ENCODE measurements around the gene IFI44.

IFI44 gene, protein sequence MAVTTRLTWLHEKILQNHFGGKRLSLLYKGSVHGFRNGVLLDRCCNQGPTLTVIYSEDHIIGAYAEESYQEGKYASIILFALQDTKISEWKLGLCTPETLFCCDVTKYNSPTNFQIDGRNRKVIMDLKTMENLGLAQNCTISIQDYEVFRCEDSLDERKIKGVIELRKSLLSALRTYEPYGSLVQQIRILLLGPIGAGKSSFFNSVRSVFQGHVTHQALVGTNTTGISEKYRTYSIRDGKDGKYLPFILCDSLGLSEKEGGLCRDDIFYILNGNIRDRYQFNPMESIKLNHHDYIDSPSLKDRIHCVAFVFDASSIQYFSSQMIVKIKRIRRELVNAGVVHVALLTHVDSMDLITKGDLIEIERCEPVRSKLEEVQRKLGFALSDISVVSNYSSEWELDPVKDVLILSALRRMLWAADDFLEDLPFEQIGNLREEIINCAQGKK

DNA sequence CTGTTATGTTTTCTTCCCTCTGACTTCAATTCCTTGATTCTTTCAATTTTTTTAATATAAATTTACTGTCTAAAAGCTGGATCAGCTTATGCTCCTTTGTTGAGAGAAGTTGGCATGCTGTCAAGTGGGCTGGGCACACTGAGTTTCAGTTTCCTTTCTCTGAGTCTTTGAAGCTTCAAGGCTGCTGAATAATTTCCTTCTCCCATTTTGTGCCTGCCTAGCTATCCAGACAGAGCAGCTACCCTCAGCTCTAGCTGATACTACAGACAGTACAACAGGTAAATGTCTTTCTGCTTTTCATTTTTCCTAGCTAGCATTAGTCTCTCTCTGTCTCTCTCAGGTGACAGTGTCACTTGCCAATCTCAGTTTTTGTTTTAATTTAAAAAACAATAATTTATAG, at the start of gene IFI44:
IFI44 (plus strand) TSS at position 204 of the 400 bp plus-strand sequence. CDS start 365 bp downstream, outside the sequence.
- DNase-seq, result peak; percentile 84

DNA sequence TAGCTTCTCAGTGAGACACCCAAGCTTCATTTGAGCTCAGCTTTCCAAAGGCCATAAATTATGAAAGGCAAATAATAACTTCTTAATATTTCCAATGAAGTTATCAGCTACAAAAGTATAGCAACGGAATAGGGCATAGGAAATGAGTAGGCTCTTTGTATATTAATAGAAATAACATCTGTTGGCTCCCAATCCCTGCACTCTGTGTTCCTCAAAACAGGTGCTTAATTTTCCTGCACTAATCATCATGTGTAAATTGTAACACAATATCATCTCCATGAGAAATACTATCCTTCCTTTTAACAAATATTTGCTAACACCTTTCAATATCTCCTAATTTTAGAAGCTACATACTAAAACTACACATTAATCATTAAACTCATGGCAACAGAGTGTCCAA, 48.6 kb upstream of the IFI44 start:
- no peak for DNase-seq

DNA sequence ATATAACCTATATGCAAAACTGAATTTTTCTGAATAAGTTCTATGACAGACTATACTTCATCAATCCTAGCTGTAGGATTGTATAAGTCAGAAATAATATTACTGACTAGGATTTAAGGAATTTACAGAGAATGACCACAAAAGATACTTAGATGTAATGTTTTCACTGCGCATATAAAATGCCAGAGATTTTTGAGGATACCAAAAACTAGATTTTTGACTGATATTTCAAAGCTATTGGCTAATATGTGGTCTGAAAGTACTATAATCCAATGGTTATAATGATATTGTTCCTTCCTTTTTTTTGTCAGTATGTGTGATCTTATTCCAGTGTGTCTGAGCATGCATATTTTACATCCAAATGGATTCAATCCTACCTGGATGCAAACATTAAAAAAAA, 46.4 kb upstream of the IFI44 start:
- peak; percentile 74 for DNase-seq

DNA sequence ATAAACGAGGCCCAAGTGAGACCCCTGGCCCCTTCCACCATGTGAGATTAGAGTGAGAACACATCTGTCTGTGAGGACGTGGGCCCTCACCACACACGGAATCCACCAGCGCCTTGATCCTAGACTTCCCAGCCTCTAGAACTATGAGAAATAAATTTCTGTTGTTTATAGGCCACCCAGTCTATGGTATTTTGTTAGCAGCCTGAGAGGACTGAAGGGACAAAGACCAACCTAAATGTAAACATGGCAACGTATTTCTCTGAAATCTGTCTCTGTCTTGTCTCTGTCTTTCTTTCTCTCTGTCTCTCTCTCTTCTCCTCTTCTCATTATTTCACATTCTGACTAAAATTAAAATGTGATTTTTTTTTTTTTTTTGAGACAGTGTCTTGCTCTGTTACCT, 45.0 kb upstream of the IFI44 start:
- DNase-seq, result no peak

DNA sequence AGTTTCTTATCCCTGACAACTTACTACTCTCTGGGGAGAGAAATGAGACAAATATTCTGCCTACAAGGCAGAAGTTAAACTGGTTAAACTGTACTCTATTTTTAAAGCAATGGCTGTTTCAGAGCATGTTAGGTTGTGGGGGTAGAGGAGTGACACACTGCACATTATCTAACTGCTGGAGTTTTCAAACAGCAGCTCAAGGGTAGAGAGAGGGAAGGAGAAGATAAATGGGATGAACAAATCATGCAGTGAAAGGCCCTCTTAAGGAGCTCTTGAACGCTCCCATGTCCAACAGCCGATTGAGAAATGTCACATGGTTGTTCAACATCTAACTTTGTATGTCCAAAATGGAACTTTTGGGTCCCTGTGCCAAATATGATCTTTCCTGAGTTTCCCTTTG, 43.4 kb upstream of the IFI44 start:
- DNase-seq, result no peak

DNA sequence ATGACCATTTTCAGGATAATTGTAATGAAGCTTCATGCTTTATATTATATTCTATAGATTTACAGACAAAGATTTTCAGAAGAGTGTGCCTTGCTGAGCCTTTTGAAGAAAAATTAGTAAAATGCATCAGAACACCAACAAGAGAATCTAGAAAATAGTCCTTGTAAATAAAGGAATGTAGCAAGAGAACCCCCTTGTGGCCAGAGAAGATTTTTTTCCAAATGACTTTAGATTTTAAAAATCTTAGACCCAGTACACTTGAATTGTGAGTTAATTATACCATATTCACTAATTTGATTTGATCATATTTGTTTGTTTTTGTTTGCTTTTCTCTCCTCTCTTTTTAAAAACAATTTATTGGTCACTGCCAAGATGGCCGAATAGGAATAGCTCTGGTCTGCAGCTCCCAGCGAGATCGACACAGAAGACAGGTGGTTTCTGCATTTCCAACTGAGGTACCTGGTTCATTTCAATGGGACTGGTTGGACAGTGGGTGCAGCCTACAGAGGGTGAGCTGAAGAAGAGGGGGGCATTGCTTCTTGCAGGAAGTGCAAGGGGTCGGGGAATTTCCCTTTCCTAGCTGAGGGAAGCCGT, 42.2 kb upstream of the IFI44 start:
- DNase-seq, result peak; percentile 41

DNA sequence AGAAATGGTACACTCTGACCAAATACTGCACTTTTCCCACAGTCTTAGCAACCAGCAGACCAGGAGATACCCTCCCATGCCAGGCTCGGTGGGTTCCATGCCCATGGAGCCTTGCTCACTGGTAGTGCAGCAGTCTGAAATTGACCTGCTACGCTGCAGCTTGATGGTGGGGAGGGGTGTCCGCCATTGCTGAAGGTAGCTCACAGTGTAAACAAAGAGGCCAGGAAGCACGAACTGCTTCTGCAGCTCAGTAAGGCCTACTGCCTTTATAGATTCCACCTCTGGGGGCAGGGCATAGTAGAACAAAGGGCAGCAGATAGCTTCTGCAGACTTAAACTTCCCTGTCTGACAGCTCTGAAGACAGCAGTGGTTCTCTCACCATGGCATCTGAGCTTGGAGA, 41.7 kb upstream of the IFI44 start:
- no peak for DNase-seq

DNA sequence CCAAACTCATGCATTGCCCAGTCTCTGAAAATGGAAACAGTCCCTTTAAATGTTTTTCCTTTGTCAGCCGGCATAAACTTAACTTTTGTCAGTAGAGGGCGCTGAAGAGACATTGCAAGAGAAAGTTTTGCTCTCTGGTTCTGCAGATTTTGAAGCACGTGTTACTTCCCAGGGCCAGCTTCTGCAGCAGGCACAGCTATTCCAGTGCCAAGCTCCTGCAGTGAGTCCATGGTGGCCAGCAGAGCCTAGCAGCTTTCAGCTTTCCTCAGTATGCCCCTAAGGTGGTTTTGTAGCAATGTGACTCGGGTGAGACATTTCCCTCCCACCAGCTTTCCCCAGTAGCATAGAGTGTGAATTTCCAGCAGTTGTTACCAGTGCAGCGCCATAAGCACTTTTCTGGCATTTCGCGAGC, 32.0 kb upstream of the IFI44 start:
- DNase-seq, result peak; percentile 83

DNA sequence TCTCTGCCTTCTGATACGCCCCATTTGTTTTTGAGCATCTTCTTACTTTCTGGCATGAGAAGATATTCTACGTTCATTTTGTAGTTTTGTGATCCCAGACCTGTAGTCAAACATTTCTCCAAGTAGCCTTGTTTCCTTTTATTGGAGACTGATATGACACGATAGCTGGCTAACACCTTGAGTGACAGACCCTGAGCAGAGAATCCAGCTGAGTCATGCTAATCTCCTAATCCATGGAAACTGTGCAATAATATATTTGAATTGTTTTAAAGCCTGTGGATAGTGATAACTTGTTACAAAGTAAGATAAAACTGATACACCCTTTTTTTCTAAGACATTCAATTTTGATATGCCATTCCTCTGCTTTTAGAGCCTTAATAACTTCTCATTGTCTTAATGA, 30.6 kb upstream of the IFI44 start:
- no peak for DNase-seq

DNA sequence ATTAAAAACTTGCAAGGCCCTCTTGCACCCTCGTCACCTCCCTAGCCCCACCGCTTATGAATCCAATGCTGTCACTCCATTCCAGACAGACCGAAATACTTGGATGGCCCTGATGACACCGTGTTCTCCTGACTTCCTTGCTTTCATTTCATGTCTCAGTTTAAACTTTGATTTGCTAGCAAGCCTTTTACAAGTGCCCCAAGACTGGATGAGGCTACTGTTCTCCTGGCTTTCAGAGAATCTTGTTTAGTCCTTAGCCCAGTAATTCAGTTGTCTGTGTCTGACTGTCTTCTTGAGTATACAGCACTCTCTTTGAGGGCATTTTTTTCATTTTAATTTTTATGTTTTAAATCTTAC, 30.2 kb upstream of the IFI44 start:
- DNase-seq, result no peak

DNA sequence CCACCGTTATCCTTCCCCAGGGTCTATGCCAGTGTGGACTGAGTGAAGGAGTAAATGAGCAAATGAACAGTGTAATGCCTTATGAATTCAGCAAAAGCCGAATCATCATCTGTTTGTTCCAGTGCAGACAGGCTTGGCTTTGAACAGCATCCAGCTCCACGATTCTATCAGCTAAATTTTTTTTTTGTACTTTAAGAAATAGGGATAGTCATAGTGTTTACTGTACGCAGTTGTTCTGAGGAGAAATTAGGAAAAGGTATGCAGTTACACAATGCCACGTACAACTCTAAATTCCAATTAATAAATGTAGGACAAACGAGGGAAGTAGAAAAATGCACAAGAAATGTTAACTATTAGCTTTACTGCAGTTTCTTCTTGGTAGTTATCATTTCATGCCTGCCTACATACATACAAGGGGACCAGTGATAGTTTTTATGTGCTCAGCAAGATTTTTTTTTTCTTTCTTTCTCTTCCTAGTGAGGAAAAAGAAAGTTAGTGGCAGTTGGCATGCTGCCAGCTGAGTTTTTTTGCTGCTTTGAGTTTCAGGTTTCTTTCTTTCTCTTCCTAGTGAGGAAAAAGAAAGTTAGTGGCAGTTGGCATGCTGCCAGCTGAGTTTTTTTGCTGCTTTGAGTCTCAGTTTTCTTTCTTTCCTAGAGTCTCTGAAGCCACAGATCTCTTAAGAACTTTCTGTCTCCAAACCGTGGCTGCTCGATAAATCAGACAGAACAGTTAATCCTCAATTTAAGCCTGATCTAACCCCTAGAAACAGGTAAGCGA, 29.6 kb upstream of the IFI44 start, which contains the start of gene IFI44L:
IFI44L (plus strand) TSS at position 646 of the 777 bp plus-strand sequence. CDS start 7,468 bp downstream, outside the sequence.
- peak; percentile 72 for DNase-seq

DNA sequence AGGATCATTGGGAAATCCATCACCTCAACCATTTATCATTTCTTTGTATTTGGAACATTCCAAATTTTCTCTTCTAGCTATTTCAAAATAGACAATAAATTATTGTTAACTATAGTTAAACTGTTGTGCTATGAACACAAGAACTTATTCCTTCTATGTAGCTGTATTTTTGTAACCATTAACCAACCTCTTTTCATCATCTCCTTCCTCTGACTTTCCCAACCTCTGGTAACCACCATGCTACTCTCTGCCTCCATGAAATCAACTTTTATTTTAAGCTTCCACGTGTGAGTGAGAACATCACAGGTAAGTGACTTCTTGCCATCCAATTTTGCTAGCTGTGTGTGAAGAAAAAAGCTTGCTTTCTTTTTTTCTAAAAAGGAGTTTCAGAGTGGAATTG, 29.0 kb upstream of the IFI44 start:
- DNase-seq, result no peak

DNA sequence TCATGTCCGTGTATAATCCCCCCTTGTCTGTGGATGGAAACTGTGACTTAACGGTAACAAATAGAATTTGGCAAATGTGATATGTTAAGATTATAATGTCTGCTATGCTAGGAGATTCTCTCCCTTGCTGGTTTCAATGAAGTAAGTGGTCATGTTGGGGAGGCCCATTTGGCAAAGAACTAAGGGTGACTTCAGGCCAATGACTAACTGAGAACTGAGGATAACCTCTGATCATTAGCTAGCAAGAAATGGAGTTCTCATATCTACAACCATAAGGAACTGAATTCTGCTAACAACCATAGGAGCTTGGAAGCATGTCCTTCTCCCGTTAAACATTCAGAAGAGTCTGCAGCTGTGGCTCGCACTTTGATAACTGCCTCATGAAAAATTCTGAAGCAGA, 27.1 kb upstream of the IFI44 start:
- no peak for DNase-seq

DNA sequence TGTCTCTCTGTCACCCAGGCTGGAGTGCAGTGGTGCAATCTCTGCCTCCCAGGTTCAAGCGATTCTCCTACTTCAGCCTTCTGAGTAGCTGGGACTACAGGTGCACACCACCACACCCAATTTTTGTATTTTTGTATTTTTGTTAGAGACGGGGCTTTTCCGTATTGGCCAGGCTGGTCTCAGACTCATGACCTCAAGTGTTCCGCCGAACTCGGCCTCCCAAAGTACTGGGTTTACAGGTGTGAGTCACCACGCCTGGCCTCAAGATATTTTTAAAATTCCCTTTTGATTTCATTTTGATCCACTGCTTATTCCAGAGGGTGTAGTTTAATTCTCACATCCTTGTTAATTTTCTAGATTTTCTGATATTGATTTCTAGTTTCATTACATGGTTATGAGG, 25.6 kb upstream of the IFI44 start:
- DNase-seq, result no peak

DNA sequence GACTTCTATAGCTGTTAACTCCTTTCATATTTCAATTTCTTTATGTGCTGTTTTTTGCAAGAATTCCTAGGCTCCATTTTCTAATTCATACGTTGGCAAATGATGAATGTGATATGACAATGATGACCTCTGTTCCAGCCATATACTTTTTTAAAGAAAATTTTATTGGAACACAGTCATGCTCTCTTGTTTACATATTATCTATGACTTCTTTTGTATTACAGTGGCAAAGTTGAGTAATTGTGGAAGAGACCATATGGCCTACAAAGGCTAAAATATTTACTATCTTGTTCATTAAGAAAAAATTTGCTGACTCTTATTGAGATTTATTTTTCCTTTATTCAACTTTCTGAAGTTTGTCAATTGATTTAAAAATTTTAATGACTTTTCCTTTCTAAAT, 22.3 kb upstream of the IFI44 start:
- DNase-seq, result no peak

DNA sequence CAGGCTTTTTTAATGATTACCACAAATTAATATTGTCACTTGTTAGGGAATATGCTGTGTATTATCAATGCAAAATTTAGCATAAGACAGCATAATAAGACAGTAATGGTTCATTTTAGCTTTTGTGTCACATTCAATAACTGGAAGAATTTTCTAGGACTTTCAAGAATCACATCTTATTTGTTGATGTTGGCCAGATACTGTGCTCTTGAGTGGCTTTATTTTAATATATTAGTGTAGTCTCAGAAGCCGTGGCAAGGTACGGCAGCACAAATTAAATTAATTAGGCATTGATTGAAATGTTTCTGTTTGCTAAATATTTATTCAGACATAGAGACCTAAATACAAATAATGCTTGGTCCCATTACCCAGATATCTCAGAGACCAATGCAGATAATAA, 19.0 kb upstream of the IFI44 start:
- DNase-seq, result no peak

DNA sequence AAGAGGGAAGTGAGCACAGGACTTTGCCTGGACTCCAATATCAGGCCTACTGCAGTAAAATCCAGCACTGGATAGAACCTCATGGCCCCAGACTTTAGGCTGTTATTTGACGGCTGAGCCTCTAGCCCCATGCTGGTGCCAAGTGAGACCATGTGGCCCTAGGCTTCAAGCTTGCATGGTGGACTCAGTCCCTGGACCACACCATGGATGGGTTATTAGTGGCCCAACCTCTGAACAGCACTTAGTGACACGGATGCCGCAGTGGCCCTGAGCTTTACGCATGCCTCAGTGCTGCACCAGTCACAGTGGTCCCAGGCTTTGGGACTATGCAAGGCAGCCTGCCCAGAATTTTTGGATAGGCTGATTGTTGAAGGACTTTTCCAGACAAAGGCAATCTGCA, 16.4 kb upstream of the IFI44 start:
- no peak for DNase-seq

DNA sequence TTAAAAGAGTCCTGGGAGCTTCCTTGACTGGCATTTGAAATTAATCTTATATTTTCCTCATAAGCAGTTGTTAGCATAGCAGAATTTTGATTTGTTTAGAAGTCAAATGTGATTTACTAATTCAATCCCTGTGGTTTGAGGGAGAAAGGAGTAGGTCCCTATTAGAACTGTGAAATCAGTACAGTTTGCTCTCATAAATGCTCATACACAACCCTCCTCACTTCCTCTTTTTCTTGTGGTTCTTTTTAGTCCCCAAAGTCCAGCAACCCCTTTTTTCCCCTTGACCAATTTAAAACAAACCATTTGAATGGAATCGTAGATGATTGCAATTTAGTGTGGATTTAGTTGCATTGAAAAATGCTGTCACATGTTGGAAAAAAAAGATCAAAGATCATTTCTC, 9.2 kb upstream of the IFI44 start:
- DNase-seq, result no peak

DNA sequence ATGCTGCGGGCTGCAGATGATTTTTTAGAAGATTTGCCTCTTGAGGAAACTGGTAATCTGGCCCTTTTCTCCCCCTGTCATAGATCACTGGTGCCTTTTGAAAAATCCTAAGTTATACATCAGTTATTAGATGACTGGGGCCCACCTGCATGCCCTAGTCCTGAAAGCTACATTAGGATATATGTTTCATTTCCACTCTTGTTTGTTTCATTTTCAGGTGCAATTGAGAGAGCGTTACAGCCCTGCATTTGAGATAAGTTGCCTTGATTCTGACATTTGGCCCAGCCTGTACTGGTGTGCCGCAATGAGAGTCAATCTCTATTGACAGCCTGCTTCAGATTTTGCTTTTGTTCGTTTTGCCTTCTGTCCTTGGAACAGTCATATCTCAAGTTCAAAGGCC, 8.1 kb upstream of the IFI44 start:
- no peak for DNase-seq

DNA sequence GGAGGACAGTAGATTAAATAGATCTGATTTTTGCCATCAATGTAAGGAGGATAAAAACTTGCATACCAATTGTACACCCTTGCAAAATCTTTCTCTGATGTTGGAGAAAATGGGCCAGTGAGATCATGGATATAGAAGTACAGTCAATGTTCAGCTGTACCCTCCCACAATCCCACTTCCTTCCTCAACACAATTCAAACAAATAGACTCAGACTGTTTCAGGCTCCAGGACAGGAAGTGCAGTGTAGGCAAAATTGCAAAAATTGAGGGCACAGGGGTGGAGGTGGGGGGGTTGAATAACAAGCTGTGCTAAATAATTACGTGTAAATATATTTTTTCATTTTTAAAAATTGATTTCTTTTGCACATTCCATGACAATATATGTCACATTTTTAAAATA, 3.9 kb upstream of the IFI44 start:
- DNase-seq, result no peak

DNA sequence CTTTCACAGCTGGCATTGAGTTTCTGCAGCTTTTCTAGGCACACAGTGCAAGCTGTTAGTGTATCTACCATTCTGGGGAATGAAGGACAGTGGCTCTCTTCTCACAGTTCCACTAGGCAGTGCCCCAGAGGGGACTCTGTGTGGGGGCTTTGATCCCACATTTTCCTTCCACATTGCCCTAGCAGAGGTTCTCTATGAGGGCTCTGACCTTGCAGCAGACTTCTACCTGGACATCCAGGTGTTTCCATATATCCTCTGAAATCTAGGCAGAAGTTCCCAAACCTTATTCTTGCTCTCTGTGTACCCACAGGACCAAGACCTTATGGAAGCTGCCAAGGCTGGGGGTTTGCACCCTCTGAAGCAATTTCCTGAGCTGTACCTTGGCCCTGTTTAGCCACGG, 2.4 kb upstream of the IFI44 start:
- DNase-seq, result no peak

DNA sequence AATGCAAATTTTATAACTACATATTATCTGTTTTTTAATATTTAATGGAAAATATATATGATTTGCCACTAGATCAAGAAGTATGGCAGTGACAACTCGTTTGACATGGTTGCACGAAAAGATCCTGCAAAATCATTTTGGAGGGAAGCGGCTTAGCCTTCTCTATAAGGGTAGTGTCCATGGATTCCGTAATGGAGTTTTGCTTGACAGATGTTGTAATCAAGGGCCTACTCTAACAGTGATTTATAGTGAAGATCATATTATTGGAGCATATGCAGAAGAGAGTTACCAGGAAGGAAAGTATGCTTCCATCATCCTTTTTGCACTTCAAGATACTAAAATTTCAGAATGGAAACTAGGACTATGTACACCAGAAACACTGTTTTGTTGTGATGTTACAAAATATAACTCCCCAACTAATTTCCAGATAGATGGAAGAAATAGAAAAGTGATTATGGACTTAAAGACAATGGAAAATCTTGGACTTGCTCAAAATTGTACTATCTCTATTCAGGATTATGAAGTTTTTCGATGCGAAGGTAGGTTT, 556 bp downstream of the IFI44 start:
- DNase-seq, result peak; percentile 22

DNA sequence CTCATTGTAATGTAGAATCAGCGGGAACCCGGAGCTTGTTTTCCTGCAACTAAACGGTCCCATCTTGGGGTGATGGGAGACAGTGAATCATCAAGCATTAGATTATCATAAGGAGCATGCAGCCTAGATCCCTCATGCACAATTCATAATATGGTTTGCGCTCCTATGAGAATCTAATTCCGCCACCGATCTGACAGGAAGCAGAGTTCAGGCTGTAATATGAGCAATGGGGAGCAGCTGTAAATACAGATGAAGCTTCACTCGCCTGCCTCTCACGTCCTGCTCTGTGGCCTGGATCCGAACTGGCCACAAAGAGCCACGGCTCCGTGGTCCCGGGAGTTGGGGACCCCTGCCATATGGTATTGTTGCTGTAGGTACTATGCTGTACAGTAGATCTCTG, 1.6 kb downstream of the IFI44 start:
- peak; percentile 81 for DNase-seq
